Panc1 (cell line): Measurements from ENCODE around the gene CDK8. TPM values are rescaled to one million over a fixed set of nuclear protein-coding genes. Genes with fewer than 3 reads are reported as not detected.

ENCODE experiments used
- ATAC-seq: fragments of 200-7000 bp; cut with Tn5 transposase; 2 replicates; pipeline ENCODE4 v1.9.1; 2020; ENCODE audit warnings: mild to moderate bottlenecking, moderate library complexity
- BruUV-seq: library from RNA; stranded (reverse); fragments of 400-500 nt; replicated peaks from 2 replicates; lab custom pipeline; 2021; lab: Mats Ljungman, UMichigan
- CTCF ChIA-PET: fragments of 300-600 bp; sonication (Branson Sonifier 250); formaldehyde crosslinking; loops from one replicate; lab custom pipeline; 2022; ENCODE audit warnings: antibody characterized with exemption; lab: Charles Lee
- POLR2A ChIA-PET: fragments of 300-600 bp; sonication (Branson Sonifier 250); formaldehyde crosslinking; loops from one replicate; lab custom pipeline; 2022; ENCODE audit warnings: antibody characterized with exemption; lab: Charles Lee
- DNase-seq: peaks from one replicate; pipeline ENCODE4 v3.0.0-alpha.2; 2010; ENCODE audit warnings: low read depth, low spot score
- H3K27ac ChIP-seq: 2 replicates; pipeline ENCODE4 v1.5.1; 2011; ENCODE audit warnings: mild to moderate bottlenecking, low read length, inconsistent platforms
- H3K27me3 ChIP-seq: fragments of 200-500 bp; sonication (Bioruptor generic); 2 replicates; pipeline ENCODE4 v1.6.0; 2014; ENCODE audit warnings: low read length, inconsistent platforms; ENCODE audit not compliant: control insufficient read depth, insufficient read depth
- H3K36me3 ChIP-seq: fragments of 200-500 bp; sonication (Bioruptor generic); 2 replicates; pipeline ENCODE4 v1.5.1; 2014; ENCODE audit warnings: inconsistent platforms, mild to moderate bottlenecking, low read length, moderate library complexity; ENCODE audit not compliant: control insufficient read depth, insufficient read depth
- H3K4me1 ChIP-seq: 2 replicates; pipeline ENCODE4 v1.5.1; 2011; ENCODE audit warnings: inconsistent platforms, mild to moderate bottlenecking, low read length, moderate library complexity; ENCODE audit not compliant: control insufficient read depth, insufficient read depth
- H3K4me3 ChIP-seq, 2 experiments: 2 replicates each; pipeline ENCODE4 v1.5.1; 2011 to 2012; ENCODE audit warnings: low read depth in 2 of 2, low read length in 2 of 2, mild to moderate bottlenecking in 2 of 2, inconsistent platforms in 1 of 2, moderate library complexity in 1 of 2
- H3K9me3 ChIP-seq: fragments of 200-500 bp; sonication (Bioruptor generic); 2 replicates; pipeline ENCODE4 v1.5.1; 2014; ENCODE audit warnings: low read depth, mild to moderate bottlenecking, inconsistent platforms, low read length, moderate library complexity; ENCODE audit not compliant: control insufficient read depth, insufficient read depth
- POLR2AphosphoS5 ChIP-seq: IDR thresholded peaks from 2 replicates; pipeline ENCODE4 v1.6.1; 2012; ENCODE audit warnings: mild to moderate bottlenecking, low read depth, low read length, moderate library complexity
- REST ChIP-seq, 2 experiments: IDR thresholded peaks; 2 replicates each; pipeline ENCODE4 v1.6.1; 2011 to 2012; ENCODE audit warnings: low read depth in 2 of 2, control low read depth in 1 of 2, low read length in 1 of 2, mild to moderate bottlenecking in 1 of 2, moderate library complexity in 1 of 2; ENCODE audit not compliant: insufficient read depth in 1 of 2
- SIN3A ChIP-seq: IDR thresholded peaks from 2 replicates; pipeline ENCODE4 v1.6.1; 2012; ENCODE audit warnings: low read depth, mild to moderate bottlenecking, low read length, moderate library complexity, borderline replicate concordance; ENCODE audit not compliant: insufficient read depth
- TCF7L2 ChIP-seq: IDR thresholded peaks from 2 replicates; pipeline ENCODE4 v1.6.1; 2011; ENCODE audit warnings: mild to moderate bottlenecking, low read depth, low read length, inconsistent platforms
- in situ Hi-C: cut with HindIII; loops from 2 replicates; pipeline ENCODE4 v1.10.0; 2016; ENCODE audit warnings: low sequenced_read_pairs, low pct_unique_long_range_greater_than_20kb
- intact Hi-C: fragments of 100-400 bp; cut with micrococcal nuclease; formaldehyde crosslinking; loops from one replicate; pipeline ENCODE4 v1.10.0; 2022; ENCODE audit not compliant: unreplicated experiment
- total RNA-seq: library from RNA; stranded (reverse); gene quantifications from one replicate; pipeline ENCODE4 v1.2.1, GENCODE V29; 2021; ENCODE audit not compliant: unreplicated experiment
- TF ChIP-seq, protein P1 (sequence below): fragments of 450-650 bp; IDR thresholded peaks from 2 replicates; pipeline ENCODE4 v1.5.1; 2017; ENCODE audit warnings: mild to moderate bottlenecking

Gene CDK8
- total RNA-seq, 1 experiment from 2014 or later: 14.9 TPM

GRCh38 chr13:26446751-26447150 lies 192.8 kb downstream of the CDK8 start:
- no peaks in the 10 kb centered on the region for H3K4me1 ChIP-seq
- ChIA-PET CTCF (interaction anchor here (0.6 kb wide), 1 partner anchor 56 kb away, joined by 5 read pairs; no protein-coding TSS in a partner anchor), POLR2A (interaction anchor here (0.5 kb wide), 1 partner anchor 254 kb away, joined by 3 read pairs; no protein-coding TSS in a partner anchor)
- no peaks in the 10 kb centered on the region for H3K27me3 ChIP-seq
- DNase-seq (no peak), ATAC-seq (no peak)
- TF ChIP-seq TCF7L2 (no peak), REST (IDR thresholded peaks at IDR 0.05; ENCODE audit: insufficient read depth in 1 of 2, low read depth in 2 of 2, low read length in 1 of 2) (no peak), POLR2AphosphoS5 (no peak), SIN3A (no peak)
- TF ChIP-seq, protein P1, sequence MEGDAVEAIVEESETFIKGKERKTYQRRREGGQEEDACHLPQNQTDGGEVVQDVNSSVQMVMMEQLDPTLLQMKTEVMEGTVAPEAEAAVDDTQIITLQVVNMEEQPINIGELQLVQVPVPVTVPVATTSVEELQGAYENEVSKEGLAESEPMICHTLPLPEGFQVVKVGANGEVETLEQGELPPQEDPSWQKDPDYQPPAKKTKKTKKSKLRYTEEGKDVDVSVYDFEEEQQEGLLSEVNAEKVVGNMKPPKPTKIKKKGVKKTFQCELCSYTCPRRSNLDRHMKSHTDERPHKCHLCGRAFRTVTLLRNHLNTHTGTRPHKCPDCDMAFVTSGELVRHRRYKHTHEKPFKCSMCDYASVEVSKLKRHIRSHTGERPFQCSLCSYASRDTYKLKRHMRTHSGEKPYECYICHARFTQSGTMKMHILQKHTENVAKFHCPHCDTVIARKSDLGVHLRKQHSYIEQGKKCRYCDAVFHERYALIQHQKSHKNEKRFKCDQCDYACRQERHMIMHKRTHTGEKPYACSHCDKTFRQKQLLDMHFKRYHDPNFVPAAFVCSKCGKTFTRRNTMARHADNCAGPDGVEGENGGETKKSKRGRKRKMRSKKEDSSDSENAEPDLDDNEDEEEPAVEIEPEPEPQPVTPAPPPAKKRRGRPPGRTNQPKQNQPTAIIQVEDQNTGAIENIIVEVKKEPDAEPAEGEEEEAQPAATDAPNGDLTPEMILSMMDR: no peak
- H3K36me3 ChIP-seq: no peaks in the 10 kb centered on the region
- intact Hi-C loops (no loop called here), in situ Hi-C loops (no loop called here)
- H3K9me3 ChIP-seq: no peaks in the 10 kb centered on the region
- no TSS peak for BruUV-seq
- H3K27ac ChIP-seq: no peak overlapping the region
- no peak overlapping the region for H3K4me3 ChIP-seq

DNA sequence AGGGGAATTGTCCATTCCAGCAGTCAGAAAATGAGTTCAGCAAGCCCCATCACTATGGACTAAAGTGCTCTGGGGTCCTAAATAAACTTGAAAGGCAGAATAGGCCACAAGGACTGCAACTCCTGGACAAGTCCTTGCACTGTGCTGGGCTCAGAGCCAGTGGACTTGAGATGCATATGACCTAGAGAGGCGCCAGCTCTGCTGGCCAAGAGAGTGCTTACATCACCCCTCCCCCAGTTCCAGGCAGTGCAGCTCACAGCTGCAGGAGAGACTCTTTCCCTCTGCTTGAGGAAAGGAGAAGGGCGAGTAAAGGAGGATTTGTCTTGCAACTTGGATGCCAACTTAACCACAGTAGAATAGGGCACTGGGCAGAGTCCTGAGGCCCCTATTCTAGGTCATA lies 194.1 kb downstream of the CDK8 start:
- ChIA-PET POLR2A (no interaction called here), CTCF (no interaction called here)
- no TSS peak for BruUV-seq
- in situ Hi-C loops: no loop called here
- Histone ChIP-seq H3K27ac (no peak overlapping the region), H3K9me3 (no peaks in the 10 kb centered on the region), H3K36me3 (no peaks in the 10 kb centered on the region), H3K4me3 (no peak overlapping the region), H3K27me3 (no peaks in the 10 kb centered on the region), H3K4me1 (no peaks in the 10 kb centered on the region)
- TF ChIP-seq REST (IDR thresholded peaks at IDR 0.05; ENCODE audit: insufficient read depth in 1 of 2, low read depth in 2 of 2, low read length in 1 of 2) (no peak), TCF7L2 (no peak), SIN3A (no peak)
- TF ChIP-seq, protein P1: no peak
- intact Hi-C loops: no loop called here
- DNase-seq: no peak
- no peak for ATAC-seq
